Measurements from ENCODE around the gene EVI5.
"Not testable (repeated sequence)": the region's sequence is repeated elsewhere in the genome, so short reads cannot be mapped to it uniquely, and the experiment has no call there.

Gene EVI5

DNA sequence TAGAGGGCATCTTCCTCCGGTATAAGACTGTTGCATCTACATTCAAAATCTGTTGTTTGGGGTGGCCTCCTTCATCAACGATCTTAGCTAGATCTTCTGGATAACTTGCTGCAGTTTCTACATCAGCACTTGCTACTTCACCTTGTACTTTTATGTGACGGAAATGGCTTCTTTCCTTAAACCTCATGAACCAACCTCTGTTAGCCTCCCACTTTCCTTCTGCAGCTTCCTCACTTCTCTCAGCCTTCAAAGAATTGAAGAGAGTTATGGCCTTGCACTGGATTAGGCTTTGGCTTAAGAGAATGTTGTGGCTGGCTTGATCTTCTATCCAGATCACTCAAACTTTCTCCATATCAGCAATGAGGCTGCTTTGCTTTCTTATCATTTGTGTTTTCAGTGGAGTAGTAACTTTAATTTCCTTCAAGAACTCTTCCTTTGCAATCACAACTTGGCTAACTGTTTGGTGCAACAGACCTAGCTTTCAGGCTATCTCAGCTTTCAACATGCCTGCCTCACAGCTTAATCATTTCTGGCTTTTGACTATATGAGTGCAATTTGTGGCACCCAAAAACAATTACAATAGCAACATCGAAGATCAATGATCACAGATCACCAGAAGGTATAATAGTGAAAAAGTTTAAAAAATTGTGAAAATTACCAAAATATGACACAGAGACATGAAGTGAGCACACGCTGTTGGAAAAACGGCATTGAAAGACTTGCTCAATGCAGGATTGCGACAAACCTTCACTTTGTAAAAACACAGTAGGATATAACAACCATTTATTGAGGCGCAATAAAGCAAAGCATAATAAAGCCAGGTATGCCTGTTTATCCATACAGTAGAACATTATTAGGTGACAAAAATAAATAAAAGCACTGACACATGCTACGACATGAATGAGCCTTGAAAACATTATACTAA, 241.5 kb downstream of the EVI5 start:
- H3K9me3 Mint-ChIP-seq, result no peaks in the 10 kb centered on the region
- peaks cover 20% of the 10 kb centered on the region for H3K36me3 Mint-ChIP-seq (ENCODE audit: low read depth)
- no peak overlapping the region for H3K27ac Mint-ChIP-seq
- no peak overlapping the region for H3K4me3 Mint-ChIP-seq
- TF ChIP-seq, protein P1, sequence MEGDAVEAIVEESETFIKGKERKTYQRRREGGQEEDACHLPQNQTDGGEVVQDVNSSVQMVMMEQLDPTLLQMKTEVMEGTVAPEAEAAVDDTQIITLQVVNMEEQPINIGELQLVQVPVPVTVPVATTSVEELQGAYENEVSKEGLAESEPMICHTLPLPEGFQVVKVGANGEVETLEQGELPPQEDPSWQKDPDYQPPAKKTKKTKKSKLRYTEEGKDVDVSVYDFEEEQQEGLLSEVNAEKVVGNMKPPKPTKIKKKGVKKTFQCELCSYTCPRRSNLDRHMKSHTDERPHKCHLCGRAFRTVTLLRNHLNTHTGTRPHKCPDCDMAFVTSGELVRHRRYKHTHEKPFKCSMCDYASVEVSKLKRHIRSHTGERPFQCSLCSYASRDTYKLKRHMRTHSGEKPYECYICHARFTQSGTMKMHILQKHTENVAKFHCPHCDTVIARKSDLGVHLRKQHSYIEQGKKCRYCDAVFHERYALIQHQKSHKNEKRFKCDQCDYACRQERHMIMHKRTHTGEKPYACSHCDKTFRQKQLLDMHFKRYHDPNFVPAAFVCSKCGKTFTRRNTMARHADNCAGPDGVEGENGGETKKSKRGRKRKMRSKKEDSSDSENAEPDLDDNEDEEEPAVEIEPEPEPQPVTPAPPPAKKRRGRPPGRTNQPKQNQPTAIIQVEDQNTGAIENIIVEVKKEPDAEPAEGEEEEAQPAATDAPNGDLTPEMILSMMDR (IDR thresholded peaks at IDR 0.05; ENCODE audit: unreplicated experiment in 3 of 3), result no peak
- no peaks in the 10 kb centered on the region for H3K27me3 Mint-ChIP-seq (ENCODE audit: low read depth)
- no peaks in the 10 kb centered on the region for H3K4me1 Mint-ChIP-seq

DNA sequence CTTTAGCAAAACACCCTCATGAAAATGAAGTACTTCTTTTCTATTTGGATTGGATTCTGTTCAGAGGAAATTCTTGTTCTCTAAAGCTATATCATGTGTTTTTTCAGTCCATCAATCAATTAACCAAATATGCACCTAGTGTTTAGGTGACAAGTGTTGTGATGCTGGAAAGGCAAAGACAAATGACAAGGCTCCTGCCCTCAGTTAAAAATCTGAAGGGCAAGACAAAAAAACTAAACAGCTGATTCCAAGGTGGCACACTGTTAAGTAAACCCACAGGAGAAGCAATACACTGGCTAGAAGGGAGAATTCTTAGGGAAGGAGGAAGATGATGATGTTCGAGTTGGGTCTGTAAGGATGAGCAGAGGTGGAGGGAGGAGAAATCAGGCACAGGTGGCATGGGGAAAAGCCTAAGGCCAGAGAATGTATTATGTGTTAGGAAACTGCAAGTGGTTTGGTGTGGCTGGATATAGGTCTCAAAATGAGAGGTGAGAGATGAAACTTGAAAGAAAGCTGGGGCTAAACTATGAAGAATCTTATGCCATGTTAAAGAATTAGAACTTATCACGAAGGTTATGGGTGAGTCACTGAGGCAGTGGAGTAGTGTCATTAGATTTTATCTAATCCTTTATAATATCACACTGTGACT, 246.4 kb downstream of the EVI5 start:
- H3K4me1 Mint-ChIP-seq, result no peaks in the 10 kb centered on the region
- peaks cover 4% of the 10 kb centered on the region for H3K9me3 Mint-ChIP-seq
- no peak overlapping the region for H3K4me3 Mint-ChIP-seq
- TF ChIP-seq, protein P1 (IDR thresholded peaks at IDR 0.05; ENCODE audit: unreplicated experiment in 3 of 3), result no peak
- H3K27me3 Mint-ChIP-seq (ENCODE audit: low read depth), result no peaks in the 10 kb centered on the region
- peaks cover 25% of the 10 kb centered on the region for H3K36me3 Mint-ChIP-seq (ENCODE audit: low read depth)
- H3K27ac Mint-ChIP-seq, result no peak overlapping the region

- Mint-ChIP-seq H3K9me3 (peaks cover 4% of the 10 kb centered on the region), H3K27me3 (ENCODE audit: low read depth) (no peaks in the 10 kb centered on the region), H3K36me3 (ENCODE audit: low read depth) (peaks cover 25% of the 10 kb centered on the region), H3K4me3 (no peak overlapping the region), H3K27ac (no peak overlapping the region), H3K4me1 (no peaks in the 10 kb centered on the region)
- TF ChIP-seq, protein P1 (IDR thresholded peaks at IDR 0.05; ENCODE audit: unreplicated experiment in 3 of 3), result no peak
Measured at GRCh38 chr1:92538048-92538412, 246.9 kb downstream of the EVI5 start.

GRCh38 chr1:92536980-92537884, 247.7 kb downstream of the EVI5 start:
- H3K4me1 Mint-ChIP-seq, result no peaks in the 10 kb centered on the region
- TF ChIP-seq, protein P1 (IDR thresholded peaks at IDR 0.05; ENCODE audit: unreplicated experiment in 3 of 3), result no peak
- peaks cover 4% of the 10 kb centered on the region for H3K9me3 Mint-ChIP-seq
- H3K27me3 Mint-ChIP-seq (ENCODE audit: low read depth), result no peaks in the 10 kb centered on the region
- H3K36me3 Mint-ChIP-seq (ENCODE audit: low read depth), result peaks cover 29% of the 10 kb centered on the region
- H3K4me3 Mint-ChIP-seq, result no peak overlapping the region
- H3K27ac Mint-ChIP-seq, result peak overlapping the region in 2 of 3 experiments; percentile 26 to 54

DNA sequence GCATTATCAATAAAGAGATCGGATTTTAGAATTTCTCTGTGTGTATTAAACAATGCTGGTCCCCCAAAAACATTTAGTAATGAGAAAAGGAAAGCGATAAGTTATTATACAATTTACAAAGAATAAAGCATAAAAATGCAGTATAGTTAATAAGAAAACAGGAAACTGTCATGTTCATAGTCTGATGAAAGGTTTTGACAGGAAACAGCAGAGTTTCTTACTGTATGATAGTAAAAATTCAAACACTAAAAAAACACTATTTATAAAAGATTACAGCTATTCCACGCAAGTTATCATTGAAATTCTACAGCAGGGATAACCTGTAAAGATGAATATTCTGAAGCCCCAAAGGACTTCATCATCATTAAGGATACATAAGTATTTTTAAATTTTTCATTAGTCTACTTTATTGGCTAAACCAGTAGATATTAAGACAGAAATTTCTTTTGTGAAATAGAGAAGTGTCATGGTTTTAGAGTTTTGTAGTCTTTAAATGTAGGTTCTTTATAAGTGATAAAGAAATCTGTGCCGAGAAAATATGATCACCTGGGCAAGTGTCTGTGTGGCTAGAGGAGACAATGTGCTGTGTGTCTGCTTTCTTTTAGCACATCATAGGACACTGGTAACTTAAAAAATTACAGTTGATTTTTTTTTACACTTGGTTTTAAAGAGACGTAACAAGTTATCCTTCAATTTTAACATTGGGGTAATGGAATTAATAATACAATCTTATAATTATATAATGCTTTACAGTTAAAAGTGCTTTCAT, 248.5 kb downstream of the EVI5 start:
- no peaks in the 10 kb centered on the region for H3K4me1 Mint-ChIP-seq

GRCh38 chr1:92532371-92532770, 252.5 kb downstream of the EVI5 start:
- not testable (repeated sequence) for H3K27ac Mint-ChIP-seq; H3K9me3 Mint-ChIP-seq; H3K4me3 Mint-ChIP-seq; H3K27me3 Mint-ChIP-seq (ENCODE audit: low read depth); H3K4me1 Mint-ChIP-seq
- H3K36me3 Mint-ChIP-seq (ENCODE audit: low read depth), result peaks cover 38% of the 10 kb centered on the region

More for the DNA sequence above, 248.5 kb downstream of the EVI5 start:
- Mint-ChIP-seq H3K36me3 (ENCODE audit: low read depth) (peaks cover 32% of the 10 kb centered on the region), H3K4me3 (no peak overlapping the region), H3K27me3 (ENCODE audit: low read depth) (no peaks in the 10 kb centered on the region), H3K27ac (peak overlapping the region in 1 of 3 experiments; percentile 54), H3K9me3 (peaks cover 4% of the 10 kb centered on the region)
- TF ChIP-seq, protein P1 (IDR thresholded peaks at IDR 0.05; ENCODE audit: unreplicated experiment in 3 of 3), result no peak

DNA sequence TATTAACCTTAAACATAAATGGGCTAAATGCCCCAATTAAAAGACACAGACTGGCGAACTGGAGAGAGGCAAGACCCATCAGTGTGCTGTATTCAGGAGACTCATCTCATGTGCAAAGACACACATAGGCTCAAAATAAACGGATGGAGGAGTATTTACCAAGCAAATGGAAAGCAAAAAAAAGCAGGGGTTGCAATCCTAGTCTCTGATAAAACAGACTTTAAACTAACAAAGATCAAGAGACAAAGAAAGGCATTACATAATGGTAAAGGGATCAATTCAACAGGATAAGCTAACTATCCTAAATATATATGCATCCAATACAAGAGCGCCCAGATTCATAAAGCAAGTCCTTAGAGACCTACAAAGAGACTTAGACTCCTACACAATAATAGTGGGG, 253.0 kb downstream of the EVI5 start:
- H3K27me3 Mint-ChIP-seq (ENCODE audit: low read depth); H3K4me3 Mint-ChIP-seq; H3K9me3 Mint-ChIP-seq; H3K27ac Mint-ChIP-seq; H3K4me1 Mint-ChIP-seq: not testable (repeated sequence)
- peaks cover 38% of the 10 kb centered on the region for H3K36me3 Mint-ChIP-seq (ENCODE audit: low read depth)
